ENCODE measurements around the gene CAMTA1. TPM values are rescaled to one million over a fixed set of nuclear protein-coding genes. Genes with fewer than 3 reads are reported as not detected.

CAMTA1 gene
- total RNA-seq, 1 donor from 2014 or later = 77.6 TPM

GRCh38 chr1:7566417-7567375 is 781.4 kb downstream of the CAMTA1 start:
- TF ChIP-seq CTCF (IDR thresholded peaks at IDR 0.05; ENCODE audit: insufficient read depth, low read depth, low read length) (no peak), EZH2 (IDR thresholded peaks at IDR 0.05; ENCODE audit: insufficient read depth, low read length) (no peak)
- no peaks in the 10 kb centered on the region for H3K36me3 ChIP-seq (ENCODE audit: insufficient read depth, low read length)
- no peaks in the 10 kb centered on the region for H3K4me1 ChIP-seq (ENCODE audit: insufficient read depth, low read length)
- no peak for FAIRE-seq
- Mint-ChIP-seq H3K9me3 (ENCODE audit: unreplicated experiment) (no peaks in the 10 kb centered on the region), H3K36me3 (ENCODE audit: low read depth, unreplicated experiment) (no peaks in the 10 kb centered on the region), H3K27me3 (ENCODE audit: low read depth, unreplicated experiment) (peaks cover 7% of the 10 kb centered on the region), H3K4me3 (ENCODE audit: unreplicated experiment) (no peak overlapping the region), H3K4me1 (ENCODE audit: low read depth, unreplicated experiment) (no peaks in the 10 kb centered on the region), H3K27ac (ENCODE audit: unreplicated experiment) (no peak overlapping the region)
- no peak overlapping the region for H3K27ac ChIP-seq (ENCODE audit: low read depth, low read length)
- no peaks in the 10 kb centered on the region for H4K20me1 ChIP-seq (ENCODE audit: insufficient read depth, low read length)
- peaks cover 2% of the 10 kb centered on the region for H3K9me3 ChIP-seq (ENCODE audit: insufficient read depth, low read depth, low read length)
- H2AFZ ChIP-seq (ENCODE audit: low read depth, low read length) = no peak overlapping the region
- DNase-seq (ENCODE audit: low read depth) = no peak
- H3K79me2 ChIP-seq (ENCODE audit: insufficient read depth, low read length) = no peaks in the 10 kb centered on the region
- no peak overlapping the region for H3K4me2 ChIP-seq (ENCODE audit: low read length)
- H3K9ac ChIP-seq (ENCODE audit: low read length) = no peak overlapping the region
- H3K4me3 ChIP-seq (ENCODE audit: insufficient read depth, low read depth, low read length) = no peak overlapping the region
- H3K27me3 ChIP-seq (ENCODE audit: insufficient read depth, low read length) = no peaks in the 10 kb centered on the region

GRCh38 chr1:7567376-7567775 is 782.1 kb downstream of the CAMTA1 start:
- Mint-ChIP-seq H3K4me3 (ENCODE audit: unreplicated experiment) (no peak overlapping the region), H3K27ac (ENCODE audit: unreplicated experiment) (no peak overlapping the region), H3K4me1 (ENCODE audit: low read depth, unreplicated experiment) (no peaks in the 10 kb centered on the region), H3K9me3 (ENCODE audit: unreplicated experiment) (no peaks in the 10 kb centered on the region), H3K27me3 (ENCODE audit: low read depth, unreplicated experiment) (peaks cover 7% of the 10 kb centered on the region), H3K36me3 (ENCODE audit: low read depth, unreplicated experiment) (no peaks in the 10 kb centered on the region)
- Histone ChIP-seq H3K4me1 (ENCODE audit: insufficient read depth, low read length) (no peaks in the 10 kb centered on the region), H3K9me3 (ENCODE audit: insufficient read depth, low read depth, low read length) (peaks cover 2% of the 10 kb centered on the region), H3K27ac (ENCODE audit: low read depth, low read length) (no peak overlapping the region), H2AFZ (ENCODE audit: low read depth, low read length) (no peak overlapping the region), H3K27me3 (ENCODE audit: insufficient read depth, low read length) (no peaks in the 10 kb centered on the region), H4K20me1 (ENCODE audit: insufficient read depth, low read length) (no peaks in the 10 kb centered on the region), H3K79me2 (ENCODE audit: insufficient read depth, low read length) (no peaks in the 10 kb centered on the region), H3K9ac (ENCODE audit: low read length) (no peak overlapping the region), H3K4me2 (ENCODE audit: low read length) (no peak overlapping the region), H3K36me3 (ENCODE audit: insufficient read depth, low read length) (no peaks in the 10 kb centered on the region), H3K4me3 (ENCODE audit: insufficient read depth, low read depth, low read length) (no peak overlapping the region)
- DNase-seq (ENCODE audit: low read depth) (no peak), FAIRE-seq (no peak)
- TF ChIP-seq EZH2 (IDR thresholded peaks at IDR 0.05; ENCODE audit: insufficient read depth, low read length) (no peak), CTCF (IDR thresholded peaks at IDR 0.05; ENCODE audit: insufficient read depth, low read depth, low read length) (no peak)

- DNase-seq (ENCODE audit: low read depth) = no peak
- TF ChIP-seq CTCF (IDR thresholded peaks at IDR 0.05; ENCODE audit: insufficient read depth, low read depth, low read length) (no peak), EZH2 (IDR thresholded peaks at IDR 0.05; ENCODE audit: insufficient read depth, low read length) (no peak)
- H3K4me3 Mint-ChIP-seq (ENCODE audit: unreplicated experiment) = no peak overlapping the region
These were observed 782.8 kb downstream of the CAMTA1 start for GRCh38 chr1:7568053-7568452.

More at GRCh38 chr1:7568053-7568452, 782.8 kb downstream of the CAMTA1 start:
- Histone ChIP-seq H3K27ac (ENCODE audit: low read depth, low read length) (no peak overlapping the region), H4K20me1 (ENCODE audit: insufficient read depth, low read length) (no peaks in the 10 kb centered on the region), H3K36me3 (ENCODE audit: insufficient read depth, low read length) (no peaks in the 10 kb centered on the region), H3K4me2 (ENCODE audit: low read length) (no peak overlapping the region), H3K9ac (ENCODE audit: low read length) (no peak overlapping the region), H3K4me3 (ENCODE audit: insufficient read depth, low read depth, low read length) (no peak overlapping the region), H3K9me3 (ENCODE audit: insufficient read depth, low read depth, low read length) (peaks cover 2% of the 10 kb centered on the region), H3K27me3 (ENCODE audit: insufficient read depth, low read length) (no peaks in the 10 kb centered on the region), H2AFZ (ENCODE audit: low read depth, low read length) (no peak overlapping the region), H3K4me1 (ENCODE audit: insufficient read depth, low read length) (no peaks in the 10 kb centered on the region), H3K79me2 (ENCODE audit: insufficient read depth, low read length) (no peaks in the 10 kb centered on the region)
- no peaks in the 10 kb centered on the region for H3K36me3 Mint-ChIP-seq (ENCODE audit: low read depth, unreplicated experiment)
- peaks cover 7% of the 10 kb centered on the region for H3K27me3 Mint-ChIP-seq (ENCODE audit: low read depth, unreplicated experiment)
- H3K4me1 Mint-ChIP-seq (ENCODE audit: low read depth, unreplicated experiment) = no peaks in the 10 kb centered on the region
- no peak for FAIRE-seq
- H3K9me3 Mint-ChIP-seq (ENCODE audit: unreplicated experiment) = no peaks in the 10 kb centered on the region
- H3K27ac Mint-ChIP-seq (ENCODE audit: unreplicated experiment) = no peak overlapping the region

All from astrocyte (in vitro differentiated cells and primary cell).